H1 (cell line): Measurements from ENCODE around the gene ZNF511. TPM values are rescaled to one million over a fixed set of nuclear protein-coding genes. Genes with fewer than 3 reads are reported as not detected.

Experiments used
- CTCF ChIA-PET: fragments of 300-600 bp; sonication (Branson Sonifier 250); formaldehyde crosslinking; loops from one replicate; lab custom pipeline; 2021; ENCODE audit not compliant: partially characterized antibody; lab: Charles Lee
- POLR2A ChIA-PET: fragments of 300-600 bp; sonication (Branson Sonifier 250); formaldehyde crosslinking; loops from one replicate; lab custom pipeline; 2021; ENCODE audit warnings: inconsistent platforms; ENCODE audit not compliant: partially characterized antibody; lab: Charles Lee
- DNase-seq, 2 experiments: peaks; one replicate each; pipeline versions ENCODE4 v3.0.0 to v3.0.0-alpha.2; 2010 to 2022; ENCODE audit warnings: low spot score in 2 of 2, low read depth in 1 of 2, mixed read lengths in 1 of 2
- FAIRE-seq: peaks from 2 replicates; lab custom pipeline; 2011; peaks lifted over from hg19 to GRCh38; lab: Jason Lieb, UNC
- H2AFZ ChIP-seq: 2 replicates; pipeline ENCODE4 v1.8.1; 2012; ENCODE audit warnings: low read length, inconsistent platforms
- H2AK5ac ChIP-seq: 2 replicates; pipeline ENCODE4 v1.6.1; 2013; ENCODE audit warnings: low read depth, low read length
- H2BK120ac ChIP-seq: replicated peaks from 2 replicates; pipeline ENCODE3; 2013; ENCODE audit warnings: low read depth, low read length, inconsistent platforms
- H2BK12ac ChIP-seq: 2 replicates; pipeline ENCODE4 v1.6.1; 2013; ENCODE audit warnings: low read depth, low read length
- H2BK15ac ChIP-seq: 2 replicates; pipeline ENCODE4 v1.6.1; 2013; ENCODE audit warnings: low read length
- H2BK20ac ChIP-seq: 2 replicates; pipeline ENCODE4 v1.6.1; 2013; ENCODE audit warnings: low read length
- H2BK5ac ChIP-seq: 2 replicates; pipeline ENCODE4 v1.6.1; 2013; ENCODE audit warnings: low read depth, low read length
- H3K14ac ChIP-seq: 2 replicates; pipeline ENCODE4 v1.6.1; 2013; ENCODE audit warnings: inconsistent platforms; ENCODE audit not compliant: insufficient read length
- H3K18ac ChIP-seq: 2 replicates; pipeline ENCODE4 v1.6.1; 2013; ENCODE audit warnings: low read length; ENCODE audit errors: extremely low read depth
- H3K23ac ChIP-seq: 2 replicates; pipeline ENCODE4 v1.6.1; 2013; ENCODE audit warnings: inconsistent platforms; ENCODE audit not compliant: insufficient read length
- H3K23me2 ChIP-seq: 2 replicates; pipeline ENCODE4 v1.6.1; 2013; ENCODE audit warnings: low read depth, low read length
- H3K27ac ChIP-seq: 2 replicates; pipeline ENCODE4 v1.6.1; 2011; ENCODE audit warnings: low read depth, low read length, inconsistent platforms
- H3K27me3 ChIP-seq, 4 experiments: replicated peaks in 1 of 4; 1 replicate in 1 of 4; 2 replicates in 3 of 4; pipeline versions ENCODE4 v1.6.1 to v1.8.1; 2011 to 2013; ENCODE audit warnings: low read length in 3 of 4, mild to moderate bottlenecking in 3 of 4, inconsistent platforms in 2 of 4, mixed read lengths in 2 of 4, moderate library complexity in 1 of 4; ENCODE audit not compliant: control insufficient read depth in 3 of 4, insufficient read depth in 3 of 4; ENCODE audit errors: extremely low read depth in 1 of 4
- H3K36me3 ChIP-seq, 4 experiments: 2 replicates each; pipeline versions ENCODE4 v1.6.1 to v1.8.1; 2011 to 2013; ENCODE audit warnings: mild to moderate bottlenecking in 4 of 4, low read length in 3 of 4, moderate library complexity in 2 of 4, control low read depth in 1 of 4, inconsistent platforms in 1 of 4; ENCODE audit not compliant: insufficient read depth in 4 of 4, control insufficient read depth in 2 of 4
- H3K4ac ChIP-seq: replicated peaks from 2 replicates; pipeline ENCODE3; 2013; ENCODE audit warnings: low read length, low read depth, mixed read lengths, inconsistent platforms; ENCODE audit not compliant: insufficient read length
- H3K4me1 ChIP-seq, 4 experiments: replicated peaks in 1 of 4; 1 replicate in 1 of 4; 2 replicates in 3 of 4; pipeline versions ENCODE4 v1.6.1 to v1.8.1; 2011 to 2013; ENCODE audit warnings: low read length in 3 of 4, inconsistent platforms in 2 of 4, mixed read lengths in 1 of 4; ENCODE audit not compliant: insufficient read depth in 4 of 4, control insufficient read depth in 3 of 4
- H3K4me2 ChIP-seq, 2 experiments: 2 replicates each; pipeline versions ENCODE4 v1.6.1 to v1.8.1; 2011 to 2013; ENCODE audit warnings: low read depth in 2 of 2, low read length in 2 of 2, control low read depth in 1 of 2, inconsistent platforms in 1 of 2, mild to moderate bottlenecking in 1 of 2; ENCODE audit not compliant: insufficient read depth in 1 of 2
- H3K4me3 ChIP-seq, 4 experiments: fragments of 200-600, 300-600 bp in 1 of 4; sonication (generic), shearing (Covaris generic), sonication (Bioruptor Twin) in 1 of 4; 2 replicates each; pipeline versions ENCODE4 v1.5.1 to v1.8.1; 2011 to 2016; ENCODE audit warnings: low read length in 4 of 4, low read depth in 3 of 4, control low read depth in 2 of 4, inconsistent platforms in 2 of 4, mild to moderate bottlenecking in 2 of 4, mixed read lengths in 1 of 4, moderate library complexity in 1 of 4; ENCODE audit not compliant: insufficient read depth in 2 of 4; ENCODE audit errors: extremely low read depth in 1 of 4
- H3K56ac ChIP-seq: replicated peaks from 2 replicates; pipeline ENCODE3; 2013; ENCODE audit warnings: low read depth, mild to moderate bottlenecking, mixed read lengths, low read length, inconsistent platforms; ENCODE audit not compliant: insufficient read length
- H3K79me1 ChIP-seq: 2 replicates; pipeline ENCODE4 v1.6.1; 2013; ENCODE audit warnings: low read depth, low read length, control low read depth
- H3K79me2 ChIP-seq, 2 experiments: 2 replicates each; pipeline versions ENCODE4 v1.6.1 to v1.8.1; 2012 to 2013; ENCODE audit warnings: low read length in 2 of 2, mild to moderate bottlenecking in 2 of 2, inconsistent platforms in 1 of 2; ENCODE audit not compliant: insufficient read depth in 2 of 2, control insufficient read depth in 1 of 2
- H3K9ac ChIP-seq, 4 experiments: replicated peaks in 1 of 4; 1 replicate in 1 of 4; 2 replicates in 3 of 4; pipeline versions ENCODE4 v1.6.1 to v1.8.1; 2011 to 2013; ENCODE audit warnings: low read depth in 3 of 4, low read length in 3 of 4, control low read depth in 2 of 4, mild to moderate bottlenecking in 2 of 4, moderate library complexity in 2 of 4, inconsistent platforms in 1 of 4; ENCODE audit errors: extremely low read depth in 1 of 4
- H3K9me3 ChIP-seq, 2 experiments: 2 replicates each; pipeline versions ENCODE4 v1.6.1 to v1.8.1; 2012 to 2013; ENCODE audit warnings: mild to moderate bottlenecking in 2 of 2, moderate library complexity in 2 of 2, control low read depth in 1 of 2, inconsistent platforms in 1 of 2, low read depth in 1 of 2, low read length in 1 of 2, mixed read lengths in 1 of 2; ENCODE audit not compliant: insufficient read depth in 2 of 2
- H4K20me1 ChIP-seq, 2 experiments: replicated peaks in 1 of 2; 2 replicates each; pipeline versions ENCODE3 to v1.8.1; 2011 to 2013; ENCODE audit warnings: inconsistent platforms in 2 of 2, low read length in 2 of 2, mild to moderate bottlenecking in 1 of 2; ENCODE audit not compliant: insufficient read depth in 2 of 2, control insufficient read depth in 1 of 2
- H4K5ac ChIP-seq: 2 replicates; pipeline ENCODE4 v1.6.1; 2013; ENCODE audit warnings: low read length, low read depth, mixed read lengths, inconsistent platforms; ENCODE audit not compliant: insufficient read length
- H4K8ac ChIP-seq: 2 replicates; pipeline ENCODE4 v1.8.0; 2013; ENCODE audit warnings: mild to moderate bottlenecking, moderate library complexity, low read length, inconsistent platforms; ENCODE audit not compliant: insufficient read depth; ENCODE audit errors: extremely low read depth
- H4K91ac ChIP-seq: replicated peaks from 2 replicates; pipeline ENCODE3; 2013; ENCODE audit warnings: low read length, mixed read lengths, inconsistent platforms; ENCODE audit not compliant: insufficient read length
- ATF3 ChIP-seq: IDR thresholded peaks from 2 replicates; pipeline ENCODE4 v1.6.1; 2011; ENCODE audit warnings: low read depth, mild to moderate bottlenecking, low read length; ENCODE audit not compliant: insufficient read depth
- GTF2F1 ChIP-seq: IDR thresholded peaks from 2 replicates; pipeline ENCODE4 v1.6.1; 2012; ENCODE audit warnings: low read depth, low read length, improper control_type of control experiment, borderline replicate concordance
- HDAC2 ChIP-seq, 2 experiments: fragments of 300-600 bp in 1 of 2; sonication (generic) in 1 of 2; IDR thresholded peaks; 2 replicates each; pipeline ENCODE4 v1.6.1; 2011 to 2012; ENCODE audit warnings: low read depth in 2 of 2, low read length in 2 of 2, mild to moderate bottlenecking in 2 of 2, moderate library complexity in 2 of 2, borderline replicate concordance in 1 of 2, inconsistent platforms in 1 of 2
- JUN ChIP-seq: IDR thresholded peaks from 2 replicates; pipeline ENCODE4 v1.6.1; 2011; ENCODE audit warnings: low read depth, mild to moderate bottlenecking, improper control_type of control experiment, low read length
- KDM1A ChIP-seq: fragments of 200-600, 300-600 bp; sonication (generic); IDR thresholded peaks from 2 replicates; pipeline ENCODE4 v1.7.1; 2016; ENCODE audit warnings: mild to moderate bottlenecking, low read length, borderline replicate concordance
- NANOG ChIP-seq: IDR thresholded peaks from 2 replicates; pipeline ENCODE4 v1.6.1; 2011; ENCODE audit warnings: low read length, low read depth, mild to moderate bottlenecking, inconsistent platforms; ENCODE audit not compliant: insufficient read depth, poor library complexity, severe bottlenecking
- NRF1 ChIP-seq: IDR thresholded peaks from 2 replicates; pipeline ENCODE4 v1.6.1; 2011; ENCODE audit warnings: mild to moderate bottlenecking, low read depth, low read length, improper control_type of control experiment
- PHF8 ChIP-seq: fragments of 200-600 bp; sonication (generic); conservative IDR thresholded peaks from 2 replicates; pipeline ENCODE4 v1.7.1; 2012; ENCODE audit warnings: low read depth, mild to moderate bottlenecking, inconsistent platforms, low read length, moderate library complexity
- RBBP5 ChIP-seq: IDR thresholded peaks from 2 replicates; pipeline ENCODE4 v1.7.1; 2012; ENCODE audit warnings: low read depth, mild to moderate bottlenecking, inconsistent platforms, low read length, moderate library complexity, borderline replicate concordance
- SUZ12 ChIP-seq: fragments of 200-600 bp; sonication (generic); IDR thresholded peaks from 2 replicates; pipeline ENCODE4 v1.6.1; 2012; ENCODE audit warnings: mild to moderate bottlenecking, inconsistent platforms, low read length, moderate library complexity, mixed read lengths
- TEAD4 ChIP-seq: IDR thresholded peaks from 2 replicates; pipeline ENCODE4 v1.6.1; 2012; ENCODE audit warnings: low read depth, low read length, inconsistent platforms, mixed read lengths
- WGBS, 2 experiments: shearing (Covaris generic) in 1 of 2; methylation state at CpG; one replicate each; pipeline versions ENCODE4 v1.1.6 to v1.1.7; 2013 to 2015; ENCODE audit warnings: low lambda C conversion rate in 2 of 2, mixed read lengths in 2 of 2, inconsistent platforms in 1 of 2, low coverage in 1 of 2, missing lambda C conversion rate in 1 of 2; ENCODE audit not compliant: insufficient replicate concordance in 2 of 2, insufficient coverage in 1 of 2, insufficient read length in 1 of 2; ENCODE audit errors: extremely low coverage in 1 of 2, missing lambda C conversion rate in 1 of 2; 5-methylcytosine and 5-hydroxymethylcytosine counted together
- polyA plus RNA-seq, 7 experiments: library from polyadenylated mRNA; depleted of rRNA in 3 of 7; stranded (reverse) in 5 of 7; unstranded in 2 of 7; fragments of >200 nt in 5 of 7; fragments of 200-250 nt in 2 of 7; gene quantifications; 1 replicate in 5 of 7; 2 replicates in 1 of 7; 4 replicates in 1 of 7; pipeline versions ENCODE4 v1.2.1 to v1.2.3, GENCODE V29; 2011 to 2013; ENCODE audit warnings: missing spikeins in 2 of 7, mixed read lengths in 2 of 7
- total RNA-seq: library from RNA; stranded (reverse); fragmentation: NEBNext Ultra II Directional; extraction: Animal tissue kit (Norgen Biotek cat#: 25700); gene quantifications from 2 replicates; pipeline ENCODE4 v1.2.1, GENCODE V29; 2021

Gene ZNF511
- total and polyA plus RNA-seq, 2 of the 8 experiments (the other 6 are each of a cell fraction or from before 2014, with no cell fraction given): 55.4 to 71.7 TPM

DNA sequence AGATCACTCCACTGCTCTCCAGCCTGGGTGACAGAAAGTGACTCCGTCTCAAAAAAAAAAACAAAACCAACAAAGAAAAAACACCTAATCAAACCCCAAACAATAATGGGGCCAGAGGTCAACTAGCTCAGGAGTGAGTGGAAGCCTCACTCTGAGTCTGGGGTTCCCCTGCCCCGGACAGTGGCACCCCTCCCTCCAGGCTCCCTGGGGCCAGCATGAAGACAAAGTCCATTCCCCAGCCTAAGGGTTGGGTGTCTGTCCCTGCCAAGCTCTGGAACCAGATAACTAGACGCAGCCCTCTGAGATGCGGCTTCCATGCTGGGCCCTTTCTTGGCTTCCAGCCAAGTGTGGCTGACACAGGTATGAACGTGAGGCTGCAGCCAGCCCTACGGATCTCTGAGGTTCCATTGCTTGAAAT, 50.8 kb downstream of the ZNF511 start:
- H3K79me1 ChIP-seq: no peaks in the 10 kb centered on the region; the same call in 1 of the 2 replicates
- H2BK12ac ChIP-seq: no peak overlapping the region
- H4K8ac ChIP-seq: no peak overlapping the region
- H2BK120ac ChIP-seq: no peak overlapping the region
- H2AK5ac ChIP-seq: no peak overlapping the region
- H3K36me3 ChIP-seq: peaks cover 4 to 16% (median 12%) of the 10 kb centered on the region in 4 experiments
- TF ChIP-seq NRF1 (no peak), TEAD4 (no peak), NANOG (no peak), SUZ12 (no peak), PHF8 (no peak), RBBP5 (no peak), GTF2F1 (no peak), ATF3 (no peak), KDM1A (no peak), HDAC2 (IDR thresholded peaks at IDR 0.05; ENCODE audit: borderline replicate concordance in 1 of 2, low read depth in 2 of 2, low read length in 2 of 2) (no peak), JUN (no peak)
- H2BK20ac ChIP-seq: no peak overlapping the region
- no peak overlapping the region for H4K5ac ChIP-seq
- H3K56ac ChIP-seq: no peak overlapping the region
- no peak overlapping the region for H3K23ac ChIP-seq
- H3K4me3 ChIP-seq: no peak overlapping the region
- 88% methylated on average over 6 of the region's 6 CpGs; no CpG with 5 or more reads in 1 of the 2 experiments for WGBS, 2 experiments
- no peak for FAIRE-seq
- peaks cover 0 to 6% (median 3%) of the 10 kb centered on the region in 4 experiments; a peak in 3 of 7 replicates for H3K4me1 ChIP-seq
- H3K9ac ChIP-seq: no peak overlapping the region
- H3K4me2 ChIP-seq: no peak overlapping the region
- H4K91ac ChIP-seq: no peak overlapping the region
- no peaks in the 10 kb centered on the region for H3K9me3 ChIP-seq
- peaks cover 0 to 19% (median 7%) of the 10 kb centered on the region in 4 experiments; a peak in 5 of 7 replicates for H3K27me3 ChIP-seq
- CTCF ChIA-PET: interaction anchor here (0.7 to 2.1 kb wide), 3 partner anchors 30 to 53 kb away, joined by 3 to 9 read pairs (median 3); no protein-coding TSS in a partner anchor
- no peak overlapping the region for H3K27ac ChIP-seq
- no peak overlapping the region for H3K18ac ChIP-seq
- peaks cover 7 to 16% of the 10 kb centered on the region in 2 experiments for H4K20me1 ChIP-seq
- H3K4ac ChIP-seq: no peak overlapping the region
- peaks cover 6% of the 10 kb centered on the region; the same call in 1 of the 2 replicates for H3K23me2 ChIP-seq
- H2AFZ ChIP-seq: no peak overlapping the region
- DNase-seq: no peak
- H2BK15ac ChIP-seq: no peak overlapping the region
- POLR2A ChIA-PET: interaction anchor here (1.8 to 5.0 kb wide), 4 partner anchors 11 to 36 kb away, joined by 5 to 38 read pairs (median 8); partner anchors contain the start of gene PRAP1
- H3K14ac ChIP-seq: no peak overlapping the region
- no peaks in the 10 kb centered on the region for H3K79me2 ChIP-seq
- H2BK5ac ChIP-seq: no peak overlapping the region
